GM19438 (cell line): ENCODE measurements around the gene ITGB6.
"Not testable (repeated sequence)": the region's sequence is repeated elsewhere in the genome, so short reads cannot be mapped to it uniquely, and the experiment has no call there.

Experiments used
- ATAC-seq: cut with Tn5 transposase; IDR thresholded peaks from one replicate; pipeline ENCODE4 v1.9.1; 2021; ENCODE audit warnings: low read depth; ENCODE audit not compliant: unreplicated experiment

Gene ITGB6

DNA sequence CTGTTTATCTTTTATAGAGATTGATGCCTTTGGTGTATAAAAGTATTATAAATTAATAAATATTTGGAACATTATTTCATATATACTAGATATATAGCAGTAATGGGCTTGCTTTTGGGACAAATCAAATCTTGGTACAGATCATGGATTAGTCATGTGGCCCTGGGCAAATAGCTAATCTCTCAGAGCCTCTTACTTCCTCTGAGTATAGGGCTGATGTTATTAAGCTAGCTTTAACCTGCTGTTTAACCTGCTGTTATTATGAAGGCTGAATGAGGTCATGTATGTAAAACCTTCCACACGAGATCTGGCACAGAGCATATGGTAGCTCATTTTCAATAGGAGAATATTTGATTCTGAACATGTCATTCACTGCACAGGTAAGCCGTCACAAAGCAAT lies 5.7 kb downstream of the ITGB6 start:
- no peak for ATAC-seq

DNA sequence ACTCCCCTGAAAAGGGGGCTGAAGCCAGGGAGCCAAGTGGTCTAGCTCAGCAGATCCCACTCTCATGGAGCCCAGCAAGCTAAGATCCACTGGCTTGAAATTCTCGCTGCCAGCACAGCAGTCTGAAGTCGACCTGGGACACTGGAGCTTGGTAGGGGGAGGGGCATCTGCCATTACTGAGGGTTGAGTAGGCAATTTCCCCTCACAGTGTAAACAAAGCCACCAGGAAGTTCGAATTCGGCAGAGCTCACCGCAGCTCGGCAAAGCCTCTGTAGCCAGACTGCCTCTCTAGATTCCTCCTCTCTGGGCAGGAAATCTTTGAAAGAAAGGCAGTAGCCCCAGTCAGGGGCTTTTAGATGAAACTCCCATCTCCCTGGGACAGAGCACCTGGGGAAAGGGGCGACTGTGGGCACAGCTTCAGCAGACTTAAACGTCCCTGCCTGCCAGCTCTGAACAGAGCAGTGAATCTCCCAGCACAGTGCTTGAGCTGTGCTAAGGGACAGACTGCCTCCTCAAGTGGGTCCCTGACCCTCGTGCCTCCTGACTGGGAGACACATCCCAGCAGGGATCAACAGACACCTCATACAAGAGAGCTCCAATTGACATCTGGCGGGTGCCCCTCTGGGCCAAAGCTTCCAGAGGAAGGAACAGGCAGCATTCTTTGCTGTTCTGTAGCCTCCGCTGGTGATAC lies 18.8 kb downstream of the ITGB6 start:
- ATAC-seq = not testable (repeated sequence)

DNA sequence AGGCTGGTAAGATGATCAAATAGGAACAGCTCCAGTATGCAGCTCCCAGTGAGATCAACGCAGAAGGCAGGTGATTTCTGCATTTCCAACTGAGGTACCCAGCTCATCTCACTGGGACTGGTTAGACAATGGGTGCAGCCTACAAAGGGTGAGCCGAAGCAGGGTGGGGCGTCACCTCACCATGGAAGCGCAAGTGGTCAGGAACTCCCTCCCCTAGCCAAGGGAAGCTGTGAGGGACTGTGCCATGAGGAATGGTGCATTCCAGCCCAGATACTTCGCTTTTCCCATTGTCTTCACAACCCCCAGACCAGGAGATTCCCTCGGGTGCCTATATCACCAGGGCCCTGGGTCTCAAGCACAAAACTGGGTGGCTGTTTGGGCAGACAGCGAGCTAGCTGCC lies 19.4 kb downstream of the ITGB6 start:
- not testable (repeated sequence) for ATAC-seq

DNA sequence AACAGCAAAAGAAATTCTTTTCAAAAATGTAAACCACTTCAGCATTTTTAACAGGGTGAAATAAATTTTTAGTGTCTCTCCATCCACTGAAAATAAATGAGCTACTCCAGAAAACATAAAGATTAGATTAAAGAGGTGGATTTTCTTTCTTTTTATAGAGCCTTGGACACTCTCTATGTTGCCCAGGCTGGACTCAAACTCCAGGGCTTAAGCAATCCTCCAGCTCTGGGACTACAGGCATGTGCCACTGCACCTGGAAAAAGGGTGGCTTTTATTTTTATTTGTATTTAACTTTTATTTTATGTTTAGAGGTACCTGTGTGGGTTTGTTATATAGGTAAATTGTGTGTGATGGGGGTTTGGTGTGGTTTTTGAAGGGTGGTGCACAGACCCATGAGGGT lies 19.9 kb downstream of the ITGB6 start:
- ATAC-seq = no peak

DNA sequence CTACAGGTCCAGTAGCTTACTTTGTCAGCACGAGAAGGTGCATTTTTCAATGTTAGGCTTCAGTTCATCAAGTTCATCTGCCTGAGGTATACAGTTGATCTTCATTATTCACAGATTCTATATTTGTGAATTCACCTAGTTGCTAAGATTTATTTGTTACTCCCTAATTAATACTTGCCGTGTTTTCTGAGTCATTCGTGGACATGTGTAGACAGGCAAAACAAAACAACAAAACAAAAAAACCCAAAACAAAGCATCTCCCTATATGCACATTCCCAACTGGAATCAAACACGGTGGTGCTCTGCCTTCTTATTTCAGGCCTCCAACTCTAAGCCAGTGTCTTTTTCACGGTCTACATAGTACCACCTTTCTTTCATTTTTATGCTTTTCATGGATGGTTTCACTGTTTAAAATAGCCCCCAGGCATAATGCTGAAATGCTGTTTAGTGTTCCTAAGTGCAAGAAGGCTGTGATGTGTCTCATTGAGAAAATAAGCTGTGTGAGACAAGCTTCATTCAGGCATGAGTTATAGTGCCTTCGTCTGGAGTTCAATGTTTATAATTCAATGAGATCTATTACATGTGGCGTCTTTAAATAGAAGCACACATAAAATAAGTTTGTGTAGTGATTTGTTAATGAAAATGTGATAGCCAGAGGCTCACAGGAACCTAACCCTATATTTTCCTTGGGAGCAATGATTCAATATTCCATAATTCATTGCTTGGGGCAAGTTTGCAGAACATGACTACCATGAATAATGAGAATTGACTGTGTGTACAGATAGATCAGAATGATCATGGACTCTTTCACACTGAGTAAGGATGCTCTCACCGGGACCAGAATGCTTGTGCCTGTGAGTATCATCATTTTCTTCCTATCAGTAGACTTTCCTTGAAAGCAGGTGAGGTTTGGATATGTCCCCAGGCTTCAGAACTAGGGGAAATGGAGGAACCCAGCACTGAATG lies 24.6 kb downstream of the ITGB6 start:
- no peak for ATAC-seq

DNA sequence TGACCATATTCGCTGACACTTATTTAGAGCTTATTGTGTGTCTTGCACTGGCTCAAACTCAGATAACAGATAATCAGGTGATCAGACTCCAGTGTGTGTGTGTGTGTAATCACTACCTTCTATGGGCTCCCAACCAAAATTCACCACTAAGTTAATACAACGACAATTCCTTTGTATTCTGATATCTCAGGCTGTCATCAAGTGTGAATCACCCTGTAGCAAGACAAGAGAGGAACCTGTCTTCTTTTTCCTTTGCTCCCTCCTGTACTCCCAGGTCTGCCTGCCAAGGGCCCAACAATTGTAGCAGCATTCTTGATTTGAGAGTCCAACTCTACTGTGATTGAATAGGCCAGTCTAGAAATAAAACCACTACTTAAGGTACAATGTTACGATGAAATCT lies 25.8 kb downstream of the ITGB6 start:
- ATAC-seq = no peak

DNA sequence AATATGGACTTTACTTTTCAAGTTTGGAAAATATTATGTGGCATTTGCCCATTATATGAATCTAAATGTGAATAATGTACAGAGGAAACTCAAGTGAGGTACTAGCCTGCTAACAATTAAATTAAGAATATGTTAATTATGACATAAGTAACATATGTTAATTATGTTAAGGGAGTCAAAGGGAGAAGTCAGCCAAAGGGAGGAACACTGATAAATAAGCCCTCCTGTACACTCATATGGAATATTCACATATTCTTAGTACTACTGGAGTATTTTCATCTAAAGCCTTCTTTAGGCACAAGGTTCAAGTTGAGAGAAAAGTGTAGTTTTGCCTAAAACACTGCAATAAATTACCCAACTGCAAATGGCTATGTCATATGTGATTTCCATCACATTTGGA lies 30.1 kb downstream of the ITGB6 start:
- ATAC-seq = no peak

DNA sequence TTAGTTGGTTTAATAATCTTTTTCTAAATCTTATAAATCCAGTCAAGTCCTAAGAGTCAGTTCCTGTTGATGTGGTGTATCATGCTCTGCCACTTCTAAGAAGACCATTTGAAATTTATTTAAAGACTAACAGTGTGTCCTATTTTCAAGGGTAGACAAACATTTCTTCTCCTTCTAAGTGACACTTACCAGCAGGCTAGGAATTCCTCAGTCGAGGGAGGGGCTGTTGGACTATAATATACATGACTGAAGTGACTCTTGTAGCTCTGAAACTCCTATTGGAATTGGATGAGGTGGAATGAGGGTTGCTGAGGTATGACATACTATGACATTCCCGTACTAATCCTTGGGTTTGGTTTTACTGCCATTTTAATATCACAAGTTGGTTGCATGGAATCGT lies 30.6 kb downstream of the ITGB6 start:
- ATAC-seq = no peak

DNA sequence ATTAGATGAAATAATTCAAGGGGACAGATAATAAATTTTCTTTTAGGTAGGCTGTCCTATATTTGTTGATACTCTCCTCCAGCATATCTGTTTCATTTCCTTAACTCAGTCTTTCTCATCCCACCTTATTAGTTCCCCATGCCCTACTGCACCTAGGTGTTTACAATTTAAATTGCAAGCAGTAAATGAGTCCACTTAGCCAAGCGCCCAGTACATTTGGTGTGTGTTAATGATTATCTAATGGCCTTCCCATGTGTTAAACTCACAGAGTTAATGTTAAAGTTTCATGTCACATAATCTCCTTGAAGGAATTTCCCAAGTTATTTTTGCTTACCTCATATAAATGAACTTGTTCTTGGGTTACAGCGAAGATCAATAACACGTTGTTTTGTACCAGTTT lies 31.2 kb downstream of the ITGB6 start:
- ATAC-seq = no peak

DNA sequence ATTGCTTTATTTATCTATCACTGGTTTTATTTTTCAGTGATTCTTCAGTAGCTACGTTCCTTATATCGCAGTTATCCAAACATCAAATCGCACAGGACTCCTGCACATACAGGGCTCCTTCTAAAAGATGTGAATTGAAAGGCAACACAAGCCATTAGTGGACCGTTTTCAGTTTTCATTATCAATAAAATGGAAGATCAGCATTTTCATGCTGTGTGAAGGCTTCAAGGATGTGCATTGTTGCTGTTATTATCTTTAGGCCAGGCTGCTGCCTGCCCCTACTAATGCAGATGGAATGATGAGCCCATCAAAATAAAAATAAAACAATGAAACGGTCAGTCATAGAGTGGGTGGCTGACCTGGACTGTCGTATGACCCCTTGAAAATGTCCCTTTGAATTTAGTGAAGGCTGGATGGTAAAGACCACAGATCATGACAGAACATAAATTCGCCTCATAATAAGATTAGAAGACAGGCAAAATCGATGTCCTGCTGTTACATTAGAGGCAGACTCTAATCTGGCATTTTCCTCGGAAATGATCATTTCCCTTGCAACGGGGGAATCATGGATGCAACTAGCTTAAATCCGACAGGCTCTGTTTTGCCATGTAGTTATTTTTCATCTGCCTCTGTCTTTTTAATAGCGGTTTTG lies 32.9 kb downstream of the ITGB6 start:
- no peak for ATAC-seq

DNA sequence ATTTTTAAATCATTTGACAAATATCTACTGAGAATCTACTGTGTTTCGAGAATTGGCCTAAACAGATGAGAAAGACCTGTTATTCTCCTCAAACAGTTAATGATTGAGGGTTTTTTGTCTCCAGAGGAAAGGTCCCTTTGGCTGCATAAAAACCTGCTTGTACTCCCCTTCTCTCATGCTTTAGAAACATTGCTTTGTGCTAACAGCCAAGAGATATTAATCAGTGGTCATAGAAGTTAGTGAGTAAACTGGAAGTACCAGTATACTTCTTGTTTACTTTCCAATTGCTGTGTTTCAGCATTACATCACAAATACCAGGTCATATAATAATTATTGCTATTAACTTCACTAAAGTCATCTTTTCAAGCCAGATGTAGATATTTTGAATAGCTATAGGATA lies 34.1 kb downstream of the ITGB6 start:
- no peak for ATAC-seq

DNA sequence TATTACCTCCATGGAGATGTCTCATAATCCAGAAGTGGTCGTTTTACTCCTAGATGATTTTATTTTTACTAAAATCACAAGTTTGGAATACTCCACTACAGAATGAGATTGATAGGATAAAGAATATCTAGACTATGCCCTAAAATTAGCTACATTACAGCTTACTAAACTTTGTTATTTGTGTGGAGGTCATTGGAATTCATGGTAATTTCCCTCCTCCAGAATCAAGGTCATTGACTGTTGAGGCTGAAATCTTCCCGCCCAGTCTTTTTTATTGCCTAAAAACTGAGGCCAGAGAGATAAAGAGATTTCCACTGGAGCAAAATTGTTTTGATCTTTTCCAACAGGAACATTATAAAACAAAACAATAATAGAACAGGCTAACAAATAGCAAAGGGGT lies 35.0 kb downstream of the ITGB6 start:
- no peak for ATAC-seq

DNA sequence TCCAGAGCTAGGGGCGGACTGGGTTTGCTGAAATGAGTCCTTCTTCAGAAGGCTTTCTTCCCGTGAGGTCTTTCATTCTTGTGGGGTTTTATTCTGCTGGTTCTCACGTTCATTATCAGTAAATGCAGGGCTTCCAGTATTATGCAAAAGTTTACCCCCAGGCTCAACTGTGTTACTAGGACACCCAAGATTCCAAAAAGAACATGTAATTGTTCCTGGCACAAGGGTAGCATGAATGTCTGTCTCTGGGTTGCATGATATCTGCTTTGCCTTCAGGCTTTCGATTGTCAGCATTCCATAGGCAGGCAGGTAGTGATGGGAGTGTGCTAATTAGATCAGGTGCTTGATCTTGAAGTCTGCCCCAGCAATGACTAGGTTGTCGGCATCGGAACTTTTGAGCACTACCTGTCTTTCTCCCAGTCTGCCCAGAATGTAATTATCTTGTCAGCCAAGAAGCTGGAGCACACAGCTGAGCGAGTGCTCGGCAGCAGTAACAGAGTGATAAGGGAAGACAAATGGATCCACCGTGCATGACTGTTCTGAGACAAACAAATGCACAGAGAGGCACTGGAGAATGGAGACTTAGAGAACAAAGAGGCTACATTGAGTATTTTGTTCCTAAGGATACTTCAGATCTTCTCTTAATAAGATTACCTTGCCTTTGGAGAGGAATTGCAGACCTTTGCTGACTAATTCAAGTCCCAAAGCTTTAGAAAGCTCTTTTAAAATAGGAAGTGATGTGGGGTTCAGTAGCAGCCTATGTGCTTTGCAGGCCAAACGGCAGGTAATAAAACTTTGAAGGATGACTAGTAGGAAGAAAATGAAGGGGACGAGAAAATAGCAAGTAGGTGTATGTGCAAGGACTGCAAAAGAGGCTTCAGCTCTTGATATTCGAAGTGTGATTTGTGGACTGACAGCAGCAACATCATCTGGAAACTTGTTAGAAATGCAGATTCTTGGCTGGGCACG lies 41.9 kb downstream of the ITGB6 start:
- no peak for ATAC-seq

DNA sequence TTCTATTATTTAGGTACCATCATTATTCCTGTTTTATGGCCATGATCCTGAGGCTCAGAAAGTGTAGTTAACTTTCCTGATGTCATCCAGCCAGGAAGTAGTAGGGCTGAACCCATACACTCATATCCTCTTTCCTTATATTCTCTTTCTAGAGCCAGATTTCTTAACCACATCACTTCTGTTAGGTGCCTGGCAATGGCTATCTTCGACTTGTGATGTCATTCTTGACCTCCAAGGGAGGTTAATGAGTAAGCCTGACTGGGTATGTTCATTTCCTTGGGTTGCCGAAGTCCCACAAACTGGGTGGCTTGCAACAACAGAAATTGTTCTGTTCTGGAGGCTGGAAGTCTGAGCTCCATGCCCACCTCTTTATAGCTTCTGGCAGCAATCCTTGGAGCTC lies 43.4 kb downstream of the ITGB6 start:
- no peak for ATAC-seq

DNA sequence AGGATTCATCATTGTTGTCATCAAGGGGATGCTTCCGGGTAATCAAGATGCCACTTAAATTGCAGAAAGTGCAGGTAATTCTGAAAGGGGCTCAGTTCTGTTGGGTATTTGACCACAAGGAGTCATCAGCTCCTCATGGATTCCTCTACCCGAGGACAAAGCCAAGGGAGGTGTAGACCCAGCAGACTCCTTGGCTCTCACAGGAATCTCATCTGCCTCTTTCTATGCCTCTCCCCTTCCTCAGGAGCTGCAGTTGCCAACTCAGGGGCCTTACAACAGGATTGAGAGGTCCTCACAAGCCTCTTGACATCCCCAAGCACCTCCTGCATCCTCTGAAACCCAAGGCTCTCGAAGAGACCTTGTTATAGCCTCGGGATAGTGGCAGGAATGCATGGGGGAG lies 44.0 kb downstream of the ITGB6 start:
- no peak for ATAC-seq

DNA sequence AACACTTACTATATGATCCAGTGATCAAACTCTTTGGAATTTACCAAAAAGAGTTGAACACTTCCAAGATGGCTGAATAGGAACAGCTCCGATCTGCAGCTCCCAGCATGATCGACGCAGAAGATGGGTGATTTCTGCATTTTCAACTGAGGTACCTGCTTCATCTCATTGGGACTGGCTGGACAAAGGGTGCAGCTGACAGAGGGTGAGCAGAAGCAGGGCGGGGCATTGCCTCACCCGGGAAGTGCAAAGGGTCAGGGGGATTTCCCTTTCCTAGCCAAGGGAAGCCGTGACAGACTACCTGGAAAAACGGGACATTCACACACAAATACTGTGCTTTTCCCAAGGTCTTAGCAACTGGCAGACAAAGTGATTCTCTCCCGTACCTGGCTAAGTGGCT lies 51.7 kb downstream of the ITGB6 start:
- ATAC-seq = not testable (repeated sequence)

DNA sequence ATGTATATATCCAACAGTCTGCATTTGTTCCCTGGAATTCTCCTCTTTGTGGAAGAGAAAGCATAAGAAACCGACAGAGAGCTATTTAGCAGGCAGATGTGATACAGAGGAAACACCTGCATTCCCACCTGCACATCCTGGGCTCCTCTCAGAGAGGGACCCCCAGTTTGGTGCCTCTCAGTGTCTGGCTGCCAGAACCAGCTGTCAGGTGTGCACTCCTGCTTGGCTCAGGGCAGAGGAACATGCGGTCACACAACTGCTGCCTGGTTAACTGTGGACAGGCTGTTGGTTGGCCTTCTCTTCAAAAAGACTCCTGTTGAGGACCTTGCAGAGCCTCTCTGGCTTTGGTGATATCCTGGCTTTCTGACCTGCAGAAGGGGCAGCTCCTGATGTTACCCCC lies 54.6 kb downstream of the ITGB6 start:
- no peak for ATAC-seq

DNA sequence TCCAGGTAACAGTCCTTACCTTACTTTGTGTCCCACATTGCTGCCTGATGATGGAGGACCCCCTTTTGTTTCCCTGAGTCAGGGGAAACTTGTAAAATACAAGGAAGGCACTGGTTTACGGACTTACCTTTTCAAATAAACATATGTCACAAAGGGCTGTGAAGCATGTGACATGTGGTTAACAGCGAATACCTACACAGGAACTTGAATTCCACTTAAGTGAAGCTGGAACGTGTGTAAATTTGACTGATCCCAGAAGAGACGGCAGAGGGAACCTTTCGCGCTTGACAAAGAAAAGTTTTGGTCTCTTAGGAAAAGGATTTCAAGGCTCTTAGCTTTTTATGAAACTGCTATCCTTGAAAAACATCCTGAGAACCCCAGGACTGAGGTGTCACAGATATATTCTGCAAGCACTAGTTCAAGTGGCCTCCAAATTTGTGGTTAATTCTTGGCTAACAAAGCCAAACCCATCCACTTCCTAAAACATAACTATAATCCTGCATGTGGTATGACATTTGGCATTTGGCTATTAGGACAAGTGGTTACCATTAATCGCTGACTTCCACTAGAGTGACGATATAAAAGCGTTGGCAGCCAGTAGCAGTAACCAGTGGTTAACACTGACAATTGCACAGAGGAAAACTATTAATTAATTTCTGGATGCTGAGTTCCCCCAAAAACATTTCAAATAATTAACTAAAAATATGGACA lies 55.6 kb downstream of the ITGB6 start:
- no peak for ATAC-seq

DNA sequence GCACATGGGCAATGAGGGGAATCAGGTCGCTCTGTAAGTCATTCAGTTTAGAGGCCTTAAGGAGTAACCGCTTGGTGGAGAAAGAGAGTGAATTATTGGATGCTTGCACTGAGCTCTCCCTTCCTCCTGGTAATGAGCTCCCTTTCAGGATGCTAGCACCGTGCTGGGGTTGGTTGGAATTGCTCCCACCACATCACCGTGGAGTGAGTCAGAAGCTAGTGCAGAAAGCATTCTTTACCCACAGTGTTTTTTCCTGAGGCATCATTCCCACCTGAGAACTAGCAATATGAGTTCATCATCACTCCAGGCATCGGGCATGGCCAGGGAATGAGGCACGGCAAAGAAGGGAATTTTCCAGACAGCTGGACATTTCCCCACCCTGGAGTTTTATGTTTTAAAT lies 57.6 kb downstream of the ITGB6 start:
- no peak for ATAC-seq

DNA sequence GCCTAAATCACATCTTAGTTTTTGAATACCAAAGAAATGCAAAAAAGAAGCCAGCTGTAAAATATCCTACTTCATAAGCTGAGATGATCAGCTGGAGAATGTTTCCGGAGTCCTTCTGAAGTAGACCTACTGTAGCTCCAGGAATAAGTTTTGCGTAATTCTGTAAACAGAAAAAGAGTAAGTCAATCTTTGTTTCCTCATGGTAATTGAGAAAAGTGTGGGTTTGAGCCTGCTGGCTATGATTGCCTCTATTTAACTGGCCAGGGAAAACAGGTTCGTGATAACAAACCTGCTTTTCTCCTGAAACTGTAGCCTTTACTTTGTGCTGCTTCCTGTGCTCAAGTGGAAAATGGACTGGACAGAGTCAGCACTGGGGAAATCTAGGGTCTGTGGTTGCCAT lies 58.2 kb downstream of the ITGB6 start:
- no peak for ATAC-seq
